Sigmoid colon (tissue), 4 donors: ENCODE results near the gene ZBTB7A.
A peak's percentile ranks its signal among the peaks of the same experiment; 100 is the strongest.

Experiments used
- CTCF ChIP-seq, 4 experiments: fragments of 450-650 bp in 3 of 4; fragments of 200-600 bp in 1 of 4; IDR thresholded peaks; one replicate each; pipeline ENCODE4 v1.5.1; 2016 to 2019; ENCODE audit warnings: antibody characterized with exemption in 4 of 4, mild to moderate bottlenecking in 3 of 4, moderate library complexity in 2 of 4
- EP300 ChIP-seq, 4 donors: sonication (generic); formaldehyde crosslinking; IDR thresholded peaks; one replicate each; pipeline ENCODE4 v1.6.1; 2017; ENCODE audit warnings: antibody characterized with exemption in 4 of 4
- POLR2A ChIP-seq, 2 donors: fragments of 450-650 bp; IDR thresholded peaks; one replicate each; pipeline ENCODE4 v1.6.1; 2016; ENCODE audit warnings: antibody characterized with exemption in 2 of 2, mild to moderate bottlenecking in 2 of 2, moderate library complexity in 2 of 2
- POLR2AphosphoS5 ChIP-seq, 4 donors: sonication (generic); formaldehyde crosslinking; IDR thresholded peaks; one replicate each; pipeline ENCODE4 v1.6.1; 2017; ENCODE audit warnings: antibody characterized with exemption in 4 of 4

- no peak for TF ChIP-seq CTCF (IDR thresholded peaks at IDR 0.05)
- no peak for TF ChIP-seq EP300 (IDR thresholded peaks at IDR 0.05)
- TF ChIP-seq POLR2AphosphoS5 (IDR thresholded peaks at IDR 0.05): peak; percentile 15 to 74 (median 68)
- TF ChIP-seq POLR2A (IDR thresholded peaks at IDR 0.05): no peak
These were observed 56.5 kb downstream of the ZBTB7A start for GRCh38 chr19:4009990-4010807.
